Measurements from ENCODE around the gene STK40.

DNA sequence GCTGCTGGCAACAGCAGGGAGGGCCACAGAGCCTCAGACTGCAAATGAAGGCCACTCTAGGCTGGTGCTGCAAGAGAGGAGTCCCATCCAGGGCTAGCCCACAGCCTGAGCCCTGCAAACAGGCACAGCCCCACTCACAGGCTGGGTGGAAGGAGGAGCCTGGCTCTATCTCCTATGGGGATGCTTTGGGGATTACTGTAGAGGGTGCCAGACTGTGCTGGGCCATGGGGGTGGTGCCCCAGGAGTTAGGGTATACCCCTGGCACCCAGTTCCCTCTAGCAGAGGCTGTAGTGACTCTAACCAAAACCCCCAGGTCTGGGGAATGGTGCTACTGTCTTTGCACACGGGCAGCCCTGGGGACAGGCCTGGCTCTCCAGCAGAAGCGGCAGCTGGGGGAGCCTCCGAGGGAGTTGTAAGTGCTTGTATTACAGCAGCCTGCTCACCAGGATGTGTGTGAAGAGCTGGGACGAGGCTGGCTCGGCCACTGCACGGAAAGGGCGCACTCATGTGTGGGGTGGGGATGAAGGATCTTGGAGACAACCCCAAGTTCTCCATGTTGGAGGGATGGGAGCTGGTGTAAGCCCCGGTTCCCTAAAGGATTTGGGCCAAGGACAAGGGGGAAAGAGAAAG, 38.9 kb downstream of the STK40 start:
- TF ChIP-seq, protein P1, sequence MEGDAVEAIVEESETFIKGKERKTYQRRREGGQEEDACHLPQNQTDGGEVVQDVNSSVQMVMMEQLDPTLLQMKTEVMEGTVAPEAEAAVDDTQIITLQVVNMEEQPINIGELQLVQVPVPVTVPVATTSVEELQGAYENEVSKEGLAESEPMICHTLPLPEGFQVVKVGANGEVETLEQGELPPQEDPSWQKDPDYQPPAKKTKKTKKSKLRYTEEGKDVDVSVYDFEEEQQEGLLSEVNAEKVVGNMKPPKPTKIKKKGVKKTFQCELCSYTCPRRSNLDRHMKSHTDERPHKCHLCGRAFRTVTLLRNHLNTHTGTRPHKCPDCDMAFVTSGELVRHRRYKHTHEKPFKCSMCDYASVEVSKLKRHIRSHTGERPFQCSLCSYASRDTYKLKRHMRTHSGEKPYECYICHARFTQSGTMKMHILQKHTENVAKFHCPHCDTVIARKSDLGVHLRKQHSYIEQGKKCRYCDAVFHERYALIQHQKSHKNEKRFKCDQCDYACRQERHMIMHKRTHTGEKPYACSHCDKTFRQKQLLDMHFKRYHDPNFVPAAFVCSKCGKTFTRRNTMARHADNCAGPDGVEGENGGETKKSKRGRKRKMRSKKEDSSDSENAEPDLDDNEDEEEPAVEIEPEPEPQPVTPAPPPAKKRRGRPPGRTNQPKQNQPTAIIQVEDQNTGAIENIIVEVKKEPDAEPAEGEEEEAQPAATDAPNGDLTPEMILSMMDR (IDR thresholded peaks at IDR 0.05): no peak
- no peak for TF ChIP-seq POLR2AphosphoS5 (IDR thresholded peaks at IDR 0.05)
- TF ChIP-seq POLR2A (IDR thresholded peaks at IDR 0.05): no peak
